Urinary bladder (tissue), 4 donors: ENCODE data around the gene GNB5. TPM values are rescaled to one million over a fixed set of nuclear protein-coding genes. Genes with fewer than 3 reads are reported as not detected.

Experiments used
- DNase-seq: peaks from one replicate; pipeline ENCODE4 v3.0.0-alpha.2; 2015; ENCODE audit errors: extremely low spot score
- H3K27ac ChIP-seq: one replicate; pipeline ENCODE4 v1.5.1; 2013; ENCODE audit warnings: low read depth, mild to moderate bottlenecking, moderate library complexity
- H3K36me3 ChIP-seq: one replicate; pipeline ENCODE4 v1.6.1; 2013; ENCODE audit warnings: mild to moderate bottlenecking, moderate library complexity; ENCODE audit not compliant: insufficient read depth
- H3K4me1 ChIP-seq: one replicate; pipeline ENCODE4 v1.6.1; 2013; ENCODE audit warnings: mild to moderate bottlenecking, moderate library complexity; ENCODE audit not compliant: insufficient read depth
- H3K4me3 ChIP-seq: one replicate; pipeline ENCODE4 v1.5.1; 2013; ENCODE audit warnings: low read depth, low read length
- WGBS: extraction: QIAGEN DNeasy Blood & Tissue Kit; methylation state at CpG from one replicate; pipeline ENCODE4 v1.1.7; 2013; 5-methylcytosine and 5-hydroxymethylcytosine counted together
- polyA plus RNA-seq: library from polyadenylated mRNA; stranded (reverse); fragments of 200-250 nt; gene quantifications from one replicate; pipeline ENCODE4 v1.2.3, GENCODE V29; 2013
- total RNA-seq: library from RNA; depleted of rRNA; stranded (reverse); fragments of >200 nt; gene quantifications from one replicate; pipeline ENCODE4 v1.2.3, GENCODE V29; 2014
- donor health status: healthy with polysubstance abuse.
- donor health status: healthy.

GNB5 gene
- total and polyA plus RNA-seq, 2 donors: 25.5 to 38.8 TPM

DNA sequence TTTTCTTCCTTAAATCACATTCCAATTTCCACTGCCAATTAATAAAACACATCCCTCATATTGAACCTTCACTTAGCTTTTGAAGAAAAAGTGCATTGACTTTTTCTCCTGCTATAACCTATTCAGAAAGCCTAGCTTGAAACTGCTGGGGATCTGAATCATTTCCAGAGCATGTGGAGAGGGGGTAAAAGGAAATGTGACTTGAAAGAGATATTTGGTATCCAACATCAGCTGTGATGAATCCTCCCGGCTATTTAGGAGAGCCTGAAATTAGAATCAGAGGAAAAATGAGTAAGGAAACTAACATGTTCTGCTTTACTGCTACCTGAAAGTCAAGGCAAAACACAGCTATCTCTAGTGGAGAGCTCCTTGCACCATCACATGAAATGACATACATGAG, 2.6 kb upstream of the GNB5 start:
- Histone ChIP-seq H3K4me1 (no peaks in the 10 kb centered on the region), H3K27ac (no peak overlapping the region), H3K36me3 (no peaks in the 10 kb centered on the region), H3K4me3 (no peak overlapping the region)
- WGBS: 61% methylated on average over 1 of the region's 1 CpG
- no peak for DNase-seq

DNA sequence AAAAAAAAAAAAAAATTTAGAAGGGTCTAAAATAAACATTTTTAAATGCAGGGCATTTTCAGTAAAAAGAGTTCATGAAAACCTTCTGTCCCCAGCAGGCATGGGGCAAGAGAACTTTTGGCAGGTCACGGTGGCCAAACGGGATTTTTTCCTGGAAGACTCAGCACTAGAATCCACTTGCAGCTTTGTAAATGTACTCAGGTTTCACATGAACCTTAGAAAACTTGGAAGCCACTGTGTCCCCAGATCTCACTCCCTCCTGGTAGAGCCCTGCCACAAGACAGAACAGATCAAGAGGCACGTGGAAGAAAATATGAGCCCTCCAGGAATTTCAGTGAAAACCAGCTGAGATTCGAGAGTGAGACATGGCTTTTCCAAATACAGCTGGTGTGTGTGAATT, 2.1 kb upstream of the GNB5 start:
- H3K4me1 ChIP-seq: no peaks in the 10 kb centered on the region
- H3K36me3 ChIP-seq: no peaks in the 10 kb centered on the region
- H3K4me3 ChIP-seq: no peak overlapping the region
- DNase-seq: no peak
- H3K27ac ChIP-seq: no peak overlapping the region
- WGBS: 64% methylated on average over 4 of the region's 4 CpGs

DNA sequence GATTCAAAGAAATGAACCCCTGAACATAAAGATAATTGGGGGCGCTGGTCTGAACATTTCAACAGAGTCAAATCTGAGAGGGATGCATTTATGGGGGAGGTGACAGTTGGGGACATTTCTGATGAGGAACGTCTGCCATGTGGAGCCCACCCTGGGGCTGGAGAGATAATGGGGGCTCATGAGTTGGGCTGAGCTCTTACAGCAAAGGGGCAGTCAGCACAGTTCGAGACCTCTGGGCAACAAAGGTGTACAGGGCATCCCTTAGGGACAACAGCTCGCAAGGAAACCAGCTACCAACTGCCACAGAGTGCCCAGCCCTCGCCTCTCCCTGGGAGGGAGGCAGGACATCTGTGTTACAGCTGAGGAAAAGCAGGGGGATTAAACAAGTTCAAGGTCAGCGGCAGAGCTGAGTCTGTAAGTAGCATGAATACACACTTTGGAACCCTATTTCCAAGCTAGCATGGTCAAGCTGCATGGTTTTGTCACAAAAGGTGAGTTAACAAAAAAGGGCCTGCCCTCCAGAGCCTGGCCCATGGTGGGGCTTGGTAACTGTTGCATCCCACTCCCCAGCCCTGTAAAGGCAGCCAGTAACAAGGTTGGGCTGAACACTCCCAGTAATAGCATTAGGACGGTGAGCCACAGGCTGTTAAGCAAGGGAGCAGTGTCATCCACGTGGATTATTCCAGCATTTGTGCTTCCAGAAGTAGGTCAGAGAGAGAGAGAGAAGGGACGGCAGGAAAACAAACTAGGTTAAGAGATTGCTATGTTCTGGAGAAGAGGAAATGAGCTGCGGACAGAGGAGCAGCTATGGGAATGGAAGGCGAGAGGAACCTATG, 4.3 kb downstream of the GNB5 start:
- no peaks in the 10 kb centered on the region for H3K4me1 ChIP-seq
- H3K4me3 ChIP-seq: no peak overlapping the region
- no peak for DNase-seq
- no peak overlapping the region for H3K27ac ChIP-seq
- no peaks in the 10 kb centered on the region for H3K36me3 ChIP-seq
- WGBS: 66% methylated on average over 11 of the region's 11 CpGs

DNA sequence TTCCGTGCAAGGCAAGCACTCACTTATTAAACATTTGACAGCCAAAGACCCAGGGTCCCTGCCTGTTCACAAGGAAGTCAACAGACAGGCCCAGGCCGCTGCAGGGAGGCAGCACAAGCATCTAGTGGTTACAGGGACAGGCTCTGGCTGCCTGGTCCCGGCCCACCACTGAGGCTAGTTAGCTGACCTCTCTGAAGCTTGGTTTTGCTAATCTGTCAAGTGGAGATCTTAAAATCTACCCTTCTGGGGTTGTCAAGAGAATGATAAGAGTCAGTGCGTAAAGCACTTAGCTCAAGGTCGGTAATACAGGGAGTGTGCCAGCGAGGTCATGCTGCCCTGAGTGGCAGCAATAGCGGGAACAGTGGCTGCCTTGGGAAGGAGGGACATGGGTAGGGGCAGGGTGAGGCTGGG, 6.0 kb downstream of the GNB5 start:
- no peak overlapping the region for H3K27ac ChIP-seq
- no peaks in the 10 kb centered on the region for H3K4me1 ChIP-seq
- H3K36me3 ChIP-seq: no peaks in the 10 kb centered on the region
- WGBS: 83% methylated on average over 7 of the region's 7 CpGs
- H3K4me3 ChIP-seq: no peak overlapping the region
- DNase-seq: no peak

DNA sequence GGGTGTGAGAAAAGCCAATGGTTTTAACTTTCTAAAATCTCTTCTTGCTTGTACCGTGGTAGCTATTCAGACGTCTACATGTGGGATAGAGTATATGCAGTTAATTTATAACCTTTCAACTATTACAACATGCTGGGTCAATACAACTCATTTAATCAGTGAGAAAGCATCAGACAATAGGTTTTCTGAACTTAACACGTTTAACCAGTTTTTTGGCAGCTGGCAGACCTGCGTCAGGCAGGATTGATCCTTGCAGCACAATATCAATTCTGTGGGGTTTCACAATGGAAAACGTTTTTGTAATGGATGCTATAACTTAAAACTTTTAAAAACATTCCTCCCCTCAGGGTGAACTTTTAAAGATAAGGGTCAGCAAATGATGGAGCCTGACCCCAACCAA, 6.5 kb downstream of the GNB5 start:
- H3K27ac ChIP-seq: no peak overlapping the region
- 71% methylated on average over 5 of the region's 5 CpGs for WGBS
- no peaks in the 10 kb centered on the region for H3K4me1 ChIP-seq
- DNase-seq: no peak
- H3K4me3 ChIP-seq: no peak overlapping the region
- no peaks in the 10 kb centered on the region for H3K36me3 ChIP-seq

DNA sequence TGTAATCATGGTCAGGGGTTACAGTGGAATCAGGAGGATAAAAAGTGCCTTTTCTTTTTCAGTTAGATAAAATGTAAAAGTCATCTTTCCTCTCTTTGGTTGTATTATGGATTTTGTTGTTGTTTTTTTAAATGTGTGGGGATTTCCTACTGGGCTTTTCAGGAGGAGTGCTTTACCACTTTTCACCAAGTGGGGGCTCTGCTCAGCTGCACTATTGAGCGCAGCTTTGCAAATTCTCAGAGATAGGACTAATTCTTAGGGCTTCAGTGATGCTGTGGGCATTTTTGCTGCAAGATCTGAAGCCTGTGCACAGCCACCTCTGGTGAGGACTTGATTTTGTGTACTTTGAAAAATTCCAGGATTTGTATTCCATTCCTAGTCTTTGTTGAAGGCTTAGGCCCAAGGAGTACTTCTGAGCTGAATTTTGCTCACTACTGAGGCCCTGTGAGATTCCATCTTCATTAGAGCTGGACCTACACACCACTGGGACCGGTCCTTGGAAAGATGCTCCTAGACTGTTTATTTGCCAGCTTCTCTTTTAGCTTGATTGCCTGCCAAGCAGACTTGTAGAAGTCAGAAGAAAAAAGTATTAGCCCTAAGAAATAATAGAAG, 7.5 kb downstream of the GNB5 start:
- H3K4me1 ChIP-seq: no peaks in the 10 kb centered on the region
- H3K36me3 ChIP-seq: no peaks in the 10 kb centered on the region
- DNase-seq: no peak
- H3K4me3 ChIP-seq: no peak overlapping the region
- no peak overlapping the region for H3K27ac ChIP-seq
- WGBS: 41% methylated on average over 2 of the region's 2 CpGs

DNA sequence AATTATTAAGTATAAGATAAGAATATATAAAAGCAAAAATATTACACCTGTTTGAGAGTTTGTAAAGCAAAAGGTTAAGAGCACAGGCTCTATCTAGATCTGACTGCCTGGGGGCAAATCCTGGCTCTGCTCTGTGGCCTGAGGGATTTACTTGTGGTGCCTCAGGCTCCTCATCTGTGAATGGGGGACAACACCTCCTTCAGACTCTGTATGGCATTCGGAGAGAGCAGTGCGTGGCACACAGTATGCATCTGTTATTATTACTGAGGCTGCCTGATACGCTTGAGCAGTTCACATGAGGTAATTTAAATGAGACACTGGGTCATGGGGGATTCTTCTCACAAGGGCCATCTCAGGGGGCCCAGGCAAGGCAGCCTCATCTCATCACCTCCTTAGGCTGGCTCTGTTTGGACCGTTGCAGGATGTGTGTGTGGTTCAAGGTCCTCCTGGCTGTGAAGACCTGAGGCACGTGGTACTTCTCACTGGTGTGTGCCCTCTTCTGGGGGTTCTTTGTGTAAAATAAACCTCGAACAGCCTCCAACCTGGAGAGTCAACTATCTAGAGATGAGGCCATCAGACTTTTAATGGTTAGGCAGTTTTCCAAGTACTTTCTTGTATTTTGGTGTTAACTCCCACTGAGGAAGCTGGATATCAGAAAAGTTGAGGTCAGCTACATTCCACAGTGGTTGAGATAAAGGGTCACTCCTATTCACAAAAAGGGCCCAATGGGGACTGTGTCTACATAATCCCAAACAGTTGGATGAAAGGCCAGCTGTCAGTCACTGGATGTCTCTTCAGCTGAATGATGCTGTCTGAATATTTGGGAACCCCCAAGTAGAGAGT, 9.0 kb downstream of the GNB5 start:
- no peak for DNase-seq
- H3K36me3 ChIP-seq: no peaks in the 10 kb centered on the region
- no peak overlapping the region for H3K27ac ChIP-seq
- H3K4me1 ChIP-seq: no peaks in the 10 kb centered on the region
- no peak overlapping the region for H3K4me3 ChIP-seq
- WGBS: 90% methylated on average over 6 of the region's 6 CpGs

DNA sequence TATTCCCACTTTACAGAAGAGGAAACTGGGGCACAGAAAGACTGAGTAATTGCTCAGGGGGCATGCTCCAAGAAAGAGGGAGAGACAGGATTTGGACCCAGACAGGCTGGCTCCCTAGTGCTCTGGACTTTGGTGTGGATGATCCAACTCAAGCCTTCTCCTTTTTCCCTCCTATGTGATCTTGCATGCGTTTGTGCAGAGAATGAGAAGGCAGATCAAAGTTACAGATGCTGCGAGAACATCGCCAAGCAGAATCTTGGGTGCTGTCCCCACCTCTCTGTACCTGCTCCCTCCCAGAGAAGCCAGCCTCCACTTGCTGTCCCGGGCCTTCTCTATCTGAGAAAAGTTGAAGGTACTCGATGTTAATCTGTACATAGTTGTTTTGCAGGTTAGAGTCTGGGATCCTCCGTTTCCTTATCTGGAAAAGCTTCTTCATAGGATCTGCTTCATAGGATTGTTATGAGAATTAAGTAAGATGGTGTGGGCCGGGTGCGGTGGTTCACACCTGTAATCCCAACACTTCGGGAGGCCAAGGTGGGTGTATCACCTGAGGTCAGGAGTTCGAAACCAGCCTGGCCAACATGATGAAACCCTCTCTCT, 10.2 kb downstream of the GNB5 start:
- no peaks in the 10 kb centered on the region for H3K4me1 ChIP-seq

DNA sequence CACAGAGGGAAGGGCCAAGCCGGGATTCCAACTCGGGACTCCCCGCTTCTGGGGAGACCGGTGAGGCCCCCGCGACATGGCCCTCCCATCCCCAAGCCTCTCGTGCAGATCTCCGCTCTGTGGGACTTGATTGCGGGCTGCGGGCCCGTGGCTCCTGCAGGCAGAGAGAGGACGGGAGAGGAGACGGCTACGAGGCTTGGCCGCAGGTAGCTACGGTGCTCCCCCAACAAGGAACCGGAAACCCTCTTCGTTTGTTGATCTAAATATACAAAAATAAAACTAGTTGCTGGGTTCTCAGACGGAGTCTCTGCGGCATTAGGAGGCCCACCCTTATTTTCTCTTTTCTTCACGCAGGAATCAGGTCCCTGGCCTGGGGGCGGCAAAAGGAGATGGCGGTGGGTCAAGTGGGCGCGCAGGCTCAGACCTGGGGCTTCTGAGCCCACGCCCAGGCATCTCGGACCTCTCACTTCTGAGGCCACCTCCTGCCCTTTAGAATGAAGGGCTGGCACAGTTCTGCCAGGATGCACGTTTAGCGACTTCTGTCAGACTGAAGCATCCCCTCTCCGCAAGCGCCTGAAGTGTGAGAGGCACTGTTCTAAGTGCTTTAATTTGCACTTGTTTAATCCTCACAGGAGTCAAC, 10.9 kb downstream of the GNB5 start:
- peak overlapping the region; percentile 94 for H3K27ac ChIP-seq
- WGBS: 10% methylated on average over 31 of the region's 31 CpGs
- no peaks in the 10 kb centered on the region for H3K4me1 ChIP-seq
- DNase-seq: no peak
- no peaks in the 10 kb centered on the region for H3K36me3 ChIP-seq
- H3K4me3 ChIP-seq: peak overlapping the region; percentile 72

More for the DNA sequence above, 10.2 kb downstream of the GNB5 start:
- Histone ChIP-seq H3K36me3 (no peaks in the 10 kb centered on the region), H3K4me3 (no peak overlapping the region), H3K27ac (no peak overlapping the region)
- DNase-seq: no peak
- WGBS: 86% methylated on average over 10 of the region's 10 CpGs

DNA sequence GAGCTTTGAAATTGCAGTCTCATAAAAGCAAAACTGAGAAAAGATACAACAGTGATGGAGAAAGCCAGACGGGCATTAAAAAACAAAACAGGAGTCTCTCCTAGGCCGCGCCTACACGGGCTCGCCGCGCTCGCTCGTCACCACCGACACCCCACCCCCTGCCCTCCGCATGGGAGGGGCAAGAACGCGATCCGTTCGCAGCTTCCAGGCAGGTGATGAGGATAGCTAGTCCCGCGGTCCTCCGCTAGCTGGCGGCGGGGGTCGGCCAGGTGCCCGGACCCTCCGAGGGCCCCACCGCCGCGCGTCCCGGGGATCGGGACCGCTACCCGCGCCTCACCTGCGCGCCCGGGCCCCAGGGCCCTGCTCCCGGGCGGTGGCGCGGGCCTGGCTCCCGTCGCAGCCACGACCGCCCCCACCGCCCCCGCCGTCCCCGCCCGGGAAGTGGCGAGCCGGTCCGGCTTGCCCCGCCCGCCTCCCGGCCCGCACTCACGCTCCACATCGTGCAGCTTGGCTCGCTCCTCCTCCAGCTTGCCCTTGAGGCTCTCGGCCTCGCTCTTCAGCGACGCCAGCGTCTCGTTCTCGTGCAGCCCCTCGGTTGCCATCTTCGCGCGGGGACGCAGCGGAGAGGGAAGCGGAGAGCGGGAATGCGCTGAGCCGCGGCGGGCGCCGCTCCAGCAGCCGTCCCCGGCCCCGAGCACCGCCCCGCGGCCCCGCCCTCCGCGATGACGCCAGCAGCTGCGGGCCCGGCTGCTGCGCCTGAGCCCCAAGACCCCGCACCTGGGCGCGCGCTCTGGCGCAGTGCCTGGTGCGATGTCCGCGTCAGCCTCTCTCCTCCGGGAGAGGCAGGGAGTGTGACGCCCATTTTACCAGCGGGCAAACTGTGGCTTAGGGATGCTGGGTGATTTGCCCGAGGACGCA, 11.7 kb downstream of the GNB5 start:
- Histone ChIP-seq H3K36me3 (no peaks in the 10 kb centered on the region), H3K4me3 (peak overlapping the region; percentile 72), H3K27ac (peak overlapping the region; percentile 94), H3K4me1 (no peaks in the 10 kb centered on the region)
- DNase-seq: peak; percentile 42
- under 1% methylated on average over 105 of the region's 105 CpGs for WGBS

DNA sequence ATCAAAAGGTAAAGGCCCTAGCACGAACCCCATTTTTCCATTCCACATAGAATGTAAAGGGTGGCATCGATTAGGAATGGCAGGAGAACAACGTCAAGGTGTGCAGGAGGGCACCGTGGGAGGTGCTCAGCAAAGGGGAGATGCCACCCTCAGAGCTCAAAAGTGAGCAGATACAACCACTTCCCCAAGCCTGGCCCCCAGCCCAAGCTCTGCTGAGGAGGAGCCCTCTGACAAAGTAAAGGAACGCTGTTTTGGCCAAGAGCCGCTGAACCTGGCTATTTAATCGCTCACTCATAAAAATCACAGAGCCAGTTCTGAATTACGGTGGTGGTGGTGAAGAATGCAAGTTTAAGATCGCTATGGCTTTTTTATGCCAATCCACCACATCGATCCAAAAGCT, 12.4 kb downstream of the GNB5 start:
- 26% methylated on average over 10 of the region's 10 CpGs for WGBS
- no peaks in the 10 kb centered on the region for H3K36me3 ChIP-seq
- DNase-seq: no peak

DNA sequence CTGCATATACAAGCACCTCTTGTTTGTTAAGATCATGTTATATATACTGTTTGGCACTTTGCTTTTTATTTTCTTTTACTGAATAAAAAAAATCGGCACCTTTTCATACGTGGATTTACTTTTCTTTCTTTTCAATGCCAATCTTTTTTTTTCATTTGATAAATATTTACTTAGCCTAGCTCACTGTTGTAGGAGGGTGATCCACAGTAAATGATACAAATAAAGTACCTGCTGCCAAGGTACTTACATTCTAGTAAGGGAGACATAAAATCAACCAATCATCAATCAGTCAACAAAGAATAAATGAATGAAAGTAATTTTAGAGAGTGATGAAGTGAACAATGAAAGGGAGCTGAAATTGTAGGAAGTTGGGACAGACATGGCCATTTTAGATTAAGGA, 18.3 kb downstream of the GNB5 start:
- WGBS: 83% methylated on average over 2 of the region's 2 CpGs
- no peaks in the 10 kb centered on the region for H3K36me3 ChIP-seq
- DNase-seq: no peak

More for the DNA sequence above, 12.4 kb downstream of the GNB5 start:
- Histone ChIP-seq H3K27ac (no peak overlapping the region), H3K4me1 (no peaks in the 10 kb centered on the region), H3K4me3 (peak overlapping the region; percentile 72)

More for the DNA sequence above, 18.3 kb downstream of the GNB5 start:
- Histone ChIP-seq H3K4me1 (no peaks in the 10 kb centered on the region), H3K4me3 (no peak overlapping the region), H3K27ac (no peak overlapping the region)
